ENCODE results near the gene HS6ST3.

GRCh38 chr13:96449920-96450319 is 360.0 kb downstream of the HS6ST3 start:
- TF ChIP-seq EZH2 (IDR thresholded peaks at IDR 0.05), result no peak
- TF ChIP-seq POLR2AphosphoS5 (IDR thresholded peaks at IDR 0.05; ENCODE audit: borderline replicate concordance, low read depth, low read length), result no peak
- TF ChIP-seq FOXP2 (optimal IDR thresholded peaks at IDR 0.05; ENCODE audit: control extremely low read depth, extremely low read length, insufficient read depth), result no peak
